GM18511 (cell line): ENCODE results near the gene KRTAP10-12.
"Not testable (repeated sequence)": the region's sequence is repeated elsewhere in the genome, so short reads cannot be mapped to it uniquely, and the experiment has no call there.

Experiments
- ATAC-seq: cut with Tn5 transposase; IDR thresholded peaks from one replicate; pipeline ENCODE4 v1.9.1; 2021; ENCODE audit warnings: mild to moderate bottlenecking, moderate library complexity; ENCODE audit not compliant: unreplicated experiment

The KRTAP10-12 gene

DNA sequence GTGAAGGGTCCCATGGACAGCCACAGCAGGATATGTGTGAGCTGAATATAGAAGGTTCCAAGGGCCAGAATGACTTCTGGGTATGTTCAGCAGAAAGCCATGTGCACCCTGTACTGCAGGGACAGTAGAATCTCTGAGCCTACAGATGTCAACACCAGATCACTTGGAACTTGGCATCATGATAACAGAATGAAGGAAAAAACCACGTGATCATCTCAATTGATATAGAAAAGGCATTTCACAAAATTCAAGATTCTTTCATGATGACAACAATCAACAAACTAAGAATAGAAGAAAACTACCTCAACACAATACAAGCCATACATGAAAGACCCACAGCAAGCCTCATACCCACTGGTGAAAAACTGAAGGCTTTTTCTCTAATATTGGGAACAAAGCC lies 29.4 kb upstream of the KRTAP10-12 start:
- ATAC-seq, result no peak

GRCh38 chr21:44670642-44671432 lies 26.1 kb upstream of the KRTAP10-12 start:
- ATAC-seq, result no peak

- no peak for ATAC-seq
These were observed 25.1 kb upstream of the KRTAP10-12 start for GRCh38 chr21:44671911-44672310.

- no peak for ATAC-seq
These were observed 19.1 kb upstream of the KRTAP10-12 start for GRCh38 chr21:44677881-44678280.

- no peak for ATAC-seq
These were observed 15.8 kb upstream of the KRTAP10-12 start for GRCh38 chr21:44681152-44681551.

DNA sequence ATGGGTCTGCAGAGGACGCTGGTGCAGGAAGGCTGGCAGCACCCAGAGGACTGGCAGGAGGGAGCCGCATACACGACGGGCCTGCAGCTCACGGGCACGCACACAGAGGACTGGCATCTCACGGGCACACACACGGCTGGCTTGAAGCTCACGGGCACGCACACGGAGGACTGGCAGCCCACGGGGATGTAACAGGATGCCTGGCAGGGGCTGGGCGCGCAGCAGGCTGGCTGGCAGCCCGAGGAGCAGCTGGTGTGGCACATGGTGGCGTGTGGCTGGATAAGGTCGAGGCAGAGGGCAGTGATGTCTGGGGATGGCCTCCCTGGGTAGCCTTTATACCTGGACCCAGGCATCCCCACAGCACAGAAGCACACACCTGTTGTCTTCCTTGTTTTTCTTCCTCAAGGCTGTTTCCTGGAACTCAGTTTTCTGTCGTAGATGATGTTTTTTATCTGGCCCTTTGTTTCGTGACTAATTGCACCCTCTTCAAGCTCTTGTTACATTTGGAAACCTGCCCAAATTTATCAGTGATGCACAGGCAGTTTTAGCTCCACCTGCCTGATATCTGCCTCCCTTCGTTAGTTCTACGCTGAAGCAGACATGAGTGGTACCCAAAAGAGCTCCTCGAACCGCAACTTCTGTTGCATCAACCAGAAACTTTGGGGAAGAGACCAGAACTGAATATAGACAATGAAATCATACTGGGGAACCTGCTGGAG lies 15.0 kb upstream of the KRTAP10-12 start, which contains the start of gene KRTAP12-1:
Gene KRTAP12-1, minus strand, starts transcription at position 303 of the 719 bp plus-strand sequence. Its CDS starts 40 bp downstream, at position 263.
- ATAC-seq, result no peak

DNA sequence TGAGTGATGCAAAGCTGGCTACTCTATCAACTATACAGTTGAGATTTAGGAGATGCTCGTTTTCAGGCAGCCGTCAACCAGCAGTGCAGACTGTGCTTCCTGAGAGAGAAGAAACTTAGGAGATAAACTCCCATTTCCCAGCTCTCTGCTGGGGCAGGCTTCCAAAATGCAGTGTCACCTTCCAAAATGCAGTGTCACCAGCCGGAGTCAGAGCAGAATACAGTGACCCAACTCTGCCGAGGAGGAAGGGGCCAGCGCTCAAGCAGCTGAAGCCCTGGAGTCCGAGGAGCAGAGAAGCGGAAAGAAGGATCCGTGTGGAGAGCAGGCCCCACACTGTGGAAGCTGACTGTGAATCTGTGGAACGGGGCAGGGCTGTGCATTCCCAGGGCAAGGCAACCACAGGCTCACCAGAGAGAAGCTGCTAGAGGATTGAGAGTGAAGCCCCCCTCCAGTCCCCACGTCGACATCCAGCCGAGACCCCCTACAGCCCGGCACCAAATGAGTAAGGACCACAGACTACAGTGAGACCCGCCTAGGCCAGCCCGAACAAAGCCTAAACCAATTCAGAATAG lies 14.3 kb upstream of the KRTAP10-12 start:
- ATAC-seq, result no peak

DNA sequence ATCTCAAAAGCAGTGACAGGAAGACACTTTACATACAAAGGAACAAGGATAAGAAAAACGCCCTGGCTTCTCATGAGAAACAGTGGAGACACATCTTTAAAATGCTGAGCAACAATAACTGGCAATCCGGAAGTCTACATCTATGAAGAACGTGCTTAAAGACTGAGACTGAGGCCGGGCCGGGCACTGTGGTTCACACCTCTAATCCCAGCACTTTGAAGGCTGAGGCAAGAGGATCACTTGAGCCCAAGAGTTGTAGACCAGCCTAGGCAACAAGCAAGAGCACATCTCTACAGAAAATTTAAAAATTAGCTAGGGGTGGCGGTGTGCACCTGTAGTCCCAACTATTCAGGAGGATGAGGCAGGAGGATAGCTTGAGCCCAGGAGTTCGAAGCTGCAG lies 12.9 kb upstream of the KRTAP10-12 start:
- no peak for ATAC-seq

DNA sequence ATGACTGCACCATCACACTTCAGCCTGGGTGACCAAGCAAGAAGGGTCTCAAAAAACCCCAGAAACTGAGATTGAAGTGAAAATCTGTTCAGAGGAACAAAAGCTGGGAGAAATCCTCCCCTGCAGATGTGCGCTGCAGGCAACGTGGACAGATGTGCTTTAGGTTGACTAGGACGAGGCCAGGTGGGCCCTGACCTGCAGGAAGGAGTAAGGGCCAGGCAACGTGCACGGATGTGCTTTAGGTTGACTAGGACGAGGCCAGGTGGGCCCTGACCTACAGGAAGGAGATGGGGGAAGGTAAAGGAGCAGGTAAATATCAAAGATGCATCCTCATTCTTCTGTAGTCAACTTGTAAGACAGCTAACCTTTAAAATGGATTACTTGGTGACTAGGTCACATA lies 12.5 kb upstream of the KRTAP10-12 start:
- no peak for ATAC-seq

- ATAC-seq, result not testable (repeated sequence)
These were observed 11.9 kb upstream of the KRTAP10-12 start for GRCh38 chr21:44685050-44685449.

DNA sequence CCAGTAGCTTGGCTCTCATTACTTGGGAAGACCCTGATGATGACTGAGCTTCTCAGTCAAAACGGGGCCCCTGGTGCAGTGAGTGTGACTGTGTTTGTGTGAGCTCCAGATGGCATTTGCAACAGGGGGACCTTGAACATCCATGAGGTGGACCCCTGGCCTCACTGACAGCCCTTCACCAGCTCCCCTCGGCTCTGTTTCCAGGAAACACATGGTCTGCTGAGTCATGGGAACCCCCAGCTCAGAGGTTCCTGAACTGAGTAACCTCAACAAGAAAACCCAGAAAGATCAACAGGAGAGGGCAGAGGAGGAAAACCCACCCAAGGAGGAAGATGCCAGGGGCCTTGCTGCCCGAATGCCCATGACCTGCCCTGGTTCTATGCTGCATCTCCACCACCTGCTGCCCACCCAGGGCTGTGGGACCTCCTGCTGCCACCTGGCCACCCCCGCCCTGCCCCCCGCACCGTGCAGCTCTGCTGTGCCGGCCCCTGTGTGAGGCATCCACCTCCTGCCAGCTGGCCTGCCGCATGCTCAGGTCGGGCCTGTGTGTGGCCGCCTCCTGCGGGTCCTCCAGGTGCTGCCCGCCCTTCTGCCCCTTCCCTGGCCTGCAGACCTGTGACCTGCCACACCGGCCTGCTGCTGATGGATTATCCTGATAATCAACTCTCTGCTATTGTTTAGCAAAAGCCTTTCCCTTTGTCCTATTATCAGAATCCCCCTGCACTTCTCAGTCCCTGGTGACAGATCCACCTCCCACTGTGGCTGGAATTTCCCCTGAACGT lies 10.8 kb upstream of the KRTAP10-12 start:
- no peak for ATAC-seq

- ATAC-seq, result no peak
These were observed 10.0 kb upstream of the KRTAP10-12 start for GRCh38 chr21:44686843-44687561.

- no peak for ATAC-seq
These were observed 9.3 kb upstream of the KRTAP10-12 start for GRCh38 chr21:44687671-44688070.

DNA sequence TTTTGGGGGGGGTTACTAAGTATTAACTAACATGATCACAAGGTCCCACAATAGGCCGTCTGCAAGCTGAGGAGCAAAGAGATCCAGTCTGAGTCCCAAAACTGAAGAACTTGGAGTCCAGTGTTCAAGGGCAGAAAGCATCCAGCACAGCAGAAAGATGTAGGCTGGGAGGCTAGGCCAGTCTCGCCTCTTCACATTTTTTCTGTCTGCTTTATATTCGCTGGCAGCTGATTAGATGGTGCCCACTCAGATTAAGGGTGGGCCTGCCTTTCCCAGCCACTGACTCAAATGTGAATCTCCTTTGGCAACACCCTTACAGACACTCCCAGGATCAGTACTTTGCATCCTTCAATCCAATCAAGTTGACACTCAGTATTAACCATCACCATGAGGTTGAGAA lies 7.2 kb upstream of the KRTAP10-12 start:
- not testable (repeated sequence) for ATAC-seq

DNA sequence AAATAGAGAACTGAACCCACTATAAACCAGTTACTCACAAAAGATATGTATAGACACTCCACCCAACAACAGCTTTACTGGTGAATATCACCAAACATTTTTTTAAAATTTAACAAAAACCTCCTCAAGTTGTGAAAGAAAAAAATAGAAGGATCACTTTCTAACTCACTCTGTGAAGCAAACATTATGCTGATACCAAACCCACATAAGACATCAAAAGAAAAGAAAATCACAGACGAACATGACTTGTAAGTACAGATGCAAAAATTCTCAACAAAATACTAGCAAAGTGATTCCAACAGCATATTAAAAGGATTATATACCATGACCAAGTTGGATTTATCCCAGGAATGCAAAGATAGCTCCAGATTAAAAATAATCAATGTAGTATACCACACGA lies 5.3 kb upstream of the KRTAP10-12 start:
- no peak for ATAC-seq

DNA sequence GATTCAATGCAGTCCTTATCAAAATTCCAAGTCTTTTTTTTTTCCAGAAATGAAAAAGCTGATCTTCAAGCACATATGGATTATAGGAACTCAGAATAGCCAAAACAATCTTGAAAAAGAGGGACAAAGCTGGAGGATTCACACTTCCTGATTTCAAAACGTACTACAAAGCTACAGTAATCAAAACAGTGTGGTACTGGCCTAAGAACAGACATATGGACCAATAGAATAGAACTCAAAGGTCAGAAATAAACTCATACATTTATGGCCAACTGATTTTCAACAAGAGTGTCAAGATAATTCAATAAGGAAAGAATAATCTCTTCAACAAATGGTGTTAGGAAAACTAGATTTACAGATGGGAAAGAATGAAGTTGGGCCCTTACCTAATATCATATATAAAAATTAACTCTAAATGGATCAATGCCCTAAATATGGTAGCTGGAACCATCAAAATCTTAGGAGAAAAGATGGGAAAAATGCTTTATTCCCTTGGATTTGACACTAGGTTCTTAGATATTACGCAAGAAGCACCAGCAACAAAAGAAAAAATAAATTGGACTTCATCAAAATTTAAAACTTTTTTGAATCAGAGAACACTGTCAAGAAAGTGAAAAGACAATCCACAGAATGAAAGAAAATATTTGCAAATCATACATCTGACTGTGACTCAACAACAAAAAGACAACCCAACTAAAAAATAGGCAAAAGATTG lies 4.0 kb upstream of the KRTAP10-12 start:
- ATAC-seq, result no peak

DNA sequence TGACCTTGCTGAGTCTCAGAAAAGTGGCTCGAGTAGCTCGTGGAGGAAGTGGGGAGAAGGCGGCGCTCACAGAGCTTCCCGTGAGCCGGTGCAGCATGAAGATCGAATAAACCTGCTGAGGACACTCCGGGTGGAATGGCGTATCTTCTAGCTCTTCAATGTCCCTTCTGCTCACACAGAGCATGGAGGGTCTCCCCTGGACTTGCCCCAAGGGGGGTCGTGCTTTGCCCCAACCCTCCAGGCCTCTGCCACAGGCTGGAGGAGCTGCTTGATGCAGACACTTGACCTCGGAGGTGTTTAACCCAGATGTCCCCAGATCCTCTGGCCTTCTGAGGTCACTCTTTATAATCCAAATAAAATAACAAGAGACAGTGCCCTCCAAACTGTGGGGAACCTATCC lies 2.2 kb upstream of the KRTAP10-12 start:
- no peak for ATAC-seq

DNA sequence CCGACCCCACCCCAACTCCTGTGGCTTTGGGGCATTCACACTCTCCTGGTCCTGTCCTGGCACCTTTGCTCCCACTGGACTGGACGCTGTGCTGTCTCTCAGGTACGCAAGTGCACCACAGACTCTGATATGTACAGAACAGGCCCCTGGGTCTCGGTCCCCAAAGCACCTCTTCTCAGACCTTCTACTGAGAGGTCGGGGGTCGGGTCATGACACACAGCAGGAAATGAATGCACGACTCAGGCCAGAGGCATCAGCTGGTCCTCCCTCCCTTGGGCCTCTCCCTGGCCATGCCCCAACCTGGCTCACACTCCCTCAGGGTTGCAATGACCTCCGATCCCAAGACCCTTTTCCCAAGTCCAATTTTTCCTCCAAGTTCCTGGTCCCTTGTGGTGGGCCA lies 1.8 kb upstream of the KRTAP10-12 start:
- no peak for ATAC-seq

- ATAC-seq, result no peak
These were observed 1.3 kb upstream of the KRTAP10-12 start for GRCh38 chr21:44695641-44696040.

GRCh38 chr21:44696572-44696971 lies 400 bp upstream of the KRTAP10-12 start:
- ATAC-seq, result no peak
